AG04449 (cell line): Measurements from ENCODE around the gene FAM200B.

Experiments
- CTCF ChIA-PET: fragments of 350-600 bp; formaldehyde crosslinking; extraction: SDS; loops from one replicate; lab custom pipeline; 2021; ENCODE audit warnings: antibody characterized with exemption; lab: Yijun Ruan, JAX
- POLR2A ChIA-PET: fragments of 400-600, 350-600 bp; formaldehyde crosslinking; extraction: SDS; loops from one replicate; lab custom pipeline; 2020; ENCODE audit warnings: antibody characterized with exemption, inconsistent platforms; lab: Yijun Ruan, JAX
- DNase-seq: peaks from one replicate; pipeline ENCODE4 v3.0.0-alpha.2; 2010; ENCODE audit warnings: low read depth, low spot score
- H3K4me3 ChIP-seq: 2 replicates; pipeline ENCODE4 v1.5.1; 2011; ENCODE audit warnings: low read depth, mild to moderate bottlenecking, control low read depth, low read length
- CTCF ChIP-seq: IDR thresholded peaks from one replicate; pipeline ENCODE4 v1.5.1; 2011; ENCODE audit warnings: mild to moderate bottlenecking, moderate library complexity, low read length, control low read depth, inconsistent platforms; ENCODE audit not compliant: insufficient read depth; ENCODE audit errors: missing control alignments

The FAM200B gene

GRCh38 chr4:15681372-15682241, at the start of gene FAM200B:
Gene FAM200B, plus strand, starts transcription at chr4:15681827. Its CDS starts 5,151 bp downstream, at chr4:15686978.
- CTCF ChIA-PET, result interaction anchor here (0.7 to 1.4 kb wide), 8 partner anchors 8 to 225 kb away, joined by 3 to 4 read pairs (median 3); partner anchors contain the start of gene FBXL5
- POLR2A ChIA-PET, result interaction anchor here (0.6 to 2.4 kb wide), 5 partner anchors 8 to 677 kb away, joined by 3 to 11 read pairs (median 4); partner anchors contain the start of gene FBXL5
- peak within 1 kb of the TSS; percentile 87 for H3K4me3 ChIP-seq
- TF ChIP-seq CTCF, result no peak
- DNase-seq, result peak; percentile 84

GRCh38 chr4:15636818-15637217, 44.8 kb upstream of the FAM200B start:
- H3K4me3 ChIP-seq, result no peak overlapping the region
- no peak for TF ChIP-seq CTCF
- no peak for DNase-seq
- POLR2A ChIA-PET, result no interaction called here
- CTCF ChIA-PET, result interaction anchor here (0.6 to 0.9 kb wide), 2 partner anchors 8 to 43 kb away, joined by 3 read pairs; no protein-coding TSS in a partner anchor

GRCh38 chr4:15638418-15638817, 43.2 kb upstream of the FAM200B start:
- H3K4me3 ChIP-seq, result no peak overlapping the region
- no peak for DNase-seq
- POLR2A ChIA-PET, result no interaction called here
- no peak for TF ChIP-seq CTCF
- CTCF ChIA-PET, result interaction anchor here (0.7 to 1.0 kb wide), 3 partner anchors 9 to 217 kb away, joined by 3 read pairs; no protein-coding TSS in a partner anchor

GRCh38 chr4:15648600-15648999, 33.0 kb upstream of the FAM200B start:
- TF ChIP-seq CTCF, result no peak
- no peak for DNase-seq
- CTCF ChIA-PET, result interaction anchor here (1.5 to 2.2 kb wide), 2 partner anchors 169 to 417 kb away, joined by 3 to 13 read pairs; no protein-coding TSS in a partner anchor
- H3K4me3 ChIP-seq, result no peak overlapping the region
- POLR2A ChIA-PET, result no interaction called here

GRCh38 chr4:15649914-15650545, 31.6 kb upstream of the FAM200B start:
- peak; percentile 40 for TF ChIP-seq CTCF
- POLR2A ChIA-PET, result no interaction called here
- no peak overlapping the region for H3K4me3 ChIP-seq

GRCh38 chr4:15651676-15652075, 30.0 kb upstream of the FAM200B start:
- ChIA-PET CTCF (interaction anchor here (1.2 to 1.9 kb wide), 6 partner anchors 10 to 304 kb away, joined by 3 to 13 read pairs (median 6); no protein-coding TSS in a partner anchor), POLR2A (no interaction called here)
- H3K4me3 ChIP-seq, result no peak overlapping the region
- no peak for TF ChIP-seq CTCF
- no peak for DNase-seq

More at GRCh38 chr4:15649914-15650545, 31.6 kb upstream of the FAM200B start:
- no peak for DNase-seq
- CTCF ChIA-PET, result interaction anchor here (0.6 to 2.2 kb wide), 11 partner anchors 10 to 419 kb away, joined by 3 to 13 read pairs (median 3); no protein-coding TSS in a partner anchor
